Measurements from ENCODE around the gene SLC2A4RG.

Gene SLC2A4RG

DNA sequence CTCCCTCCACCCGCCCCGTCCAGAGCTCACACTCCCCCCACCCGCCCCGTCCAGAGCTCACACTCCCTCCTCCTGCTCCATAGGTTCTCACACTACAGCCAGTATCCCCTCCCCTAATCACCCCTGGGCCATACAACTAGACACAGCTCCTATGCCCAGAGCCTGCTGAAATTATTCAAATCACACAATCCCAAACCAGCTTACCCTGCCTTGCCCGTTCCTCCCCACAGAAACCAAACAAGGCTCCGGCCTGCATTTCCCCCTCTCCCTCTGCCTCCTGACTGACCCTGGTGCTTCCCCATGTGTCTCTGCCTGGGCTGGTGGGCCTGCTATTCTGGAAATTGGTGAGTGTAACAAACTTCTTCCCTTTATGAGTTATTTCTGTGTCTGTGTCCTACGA, 18.6 kb downstream of the SLC2A4RG start:
- H3K4me3 ChIP-seq (ENCODE audit: control insufficient read depth, low read depth, low read length): no peak overlapping the region
- no peak for DNase-seq (ENCODE audit: low read depth)
- TF ChIP-seq, protein P1, sequence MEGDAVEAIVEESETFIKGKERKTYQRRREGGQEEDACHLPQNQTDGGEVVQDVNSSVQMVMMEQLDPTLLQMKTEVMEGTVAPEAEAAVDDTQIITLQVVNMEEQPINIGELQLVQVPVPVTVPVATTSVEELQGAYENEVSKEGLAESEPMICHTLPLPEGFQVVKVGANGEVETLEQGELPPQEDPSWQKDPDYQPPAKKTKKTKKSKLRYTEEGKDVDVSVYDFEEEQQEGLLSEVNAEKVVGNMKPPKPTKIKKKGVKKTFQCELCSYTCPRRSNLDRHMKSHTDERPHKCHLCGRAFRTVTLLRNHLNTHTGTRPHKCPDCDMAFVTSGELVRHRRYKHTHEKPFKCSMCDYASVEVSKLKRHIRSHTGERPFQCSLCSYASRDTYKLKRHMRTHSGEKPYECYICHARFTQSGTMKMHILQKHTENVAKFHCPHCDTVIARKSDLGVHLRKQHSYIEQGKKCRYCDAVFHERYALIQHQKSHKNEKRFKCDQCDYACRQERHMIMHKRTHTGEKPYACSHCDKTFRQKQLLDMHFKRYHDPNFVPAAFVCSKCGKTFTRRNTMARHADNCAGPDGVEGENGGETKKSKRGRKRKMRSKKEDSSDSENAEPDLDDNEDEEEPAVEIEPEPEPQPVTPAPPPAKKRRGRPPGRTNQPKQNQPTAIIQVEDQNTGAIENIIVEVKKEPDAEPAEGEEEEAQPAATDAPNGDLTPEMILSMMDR (IDR thresholded peaks at IDR 0.05; ENCODE audit: control insufficient read depth, insufficient read depth, low read depth, low read length, missing control alignments): no peak

DNA sequence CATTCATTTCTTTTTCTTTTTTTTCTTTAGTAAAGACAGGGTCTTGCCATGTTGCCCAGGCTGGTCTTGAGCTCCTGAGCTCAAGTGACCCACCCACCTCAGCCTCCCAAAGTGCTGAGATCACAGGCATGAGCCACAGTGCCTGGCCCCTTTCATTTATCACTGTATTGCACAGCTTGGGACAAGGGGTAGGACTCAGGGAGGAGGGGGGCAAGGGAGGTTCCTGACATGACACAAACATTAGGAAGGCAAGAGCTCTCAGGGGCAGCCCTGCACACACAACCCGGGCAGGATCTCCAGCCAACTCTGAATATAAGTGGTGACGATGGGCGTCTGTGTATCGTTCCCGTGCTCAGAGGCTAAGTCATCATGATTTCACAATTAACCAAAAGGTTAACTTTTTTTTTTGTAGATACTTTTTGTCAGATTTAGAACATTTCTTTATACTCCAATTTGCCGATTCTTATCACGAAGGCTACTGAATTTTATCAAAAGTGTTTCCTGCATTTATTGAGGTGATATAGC, 19.9 kb downstream of the SLC2A4RG start:
- TF ChIP-seq, protein P1 (IDR thresholded peaks at IDR 0.05; ENCODE audit: control insufficient read depth, insufficient read depth, low read depth, low read length, missing control alignments): no peak
- no peak overlapping the region for H3K4me3 ChIP-seq (ENCODE audit: control insufficient read depth, low read depth, low read length)
- DNase-seq (ENCODE audit: low read depth): no peak

- TF ChIP-seq, protein P1 (IDR thresholded peaks at IDR 0.05; ENCODE audit: control insufficient read depth, insufficient read depth, low read depth, low read length, missing control alignments): no peak
- H3K4me3 ChIP-seq (ENCODE audit: control insufficient read depth, low read depth, low read length): no peak overlapping the region
- DNase-seq (ENCODE audit: low read depth): no peak
Measured at GRCh38 chr20:63765082-63765873, 25.7 kb downstream of the SLC2A4RG start.

GRCh38 chr20:63765902-63766301, 26.3 kb downstream of the SLC2A4RG start:
- H3K4me3 ChIP-seq (ENCODE audit: control insufficient read depth, low read depth, low read length): no peak overlapping the region
- no peak for DNase-seq (ENCODE audit: low read depth)
- TF ChIP-seq, protein P1 (IDR thresholded peaks at IDR 0.05; ENCODE audit: control insufficient read depth, insufficient read depth, low read depth, low read length, missing control alignments): no peak

GRCh38 chr20:63766695-63767426, 27.3 kb downstream of the SLC2A4RG start:
- TF ChIP-seq, protein P1 (IDR thresholded peaks at IDR 0.05; ENCODE audit: control insufficient read depth, insufficient read depth, low read depth, low read length, missing control alignments): no peak
- DNase-seq (ENCODE audit: low read depth): no peak

DNA sequence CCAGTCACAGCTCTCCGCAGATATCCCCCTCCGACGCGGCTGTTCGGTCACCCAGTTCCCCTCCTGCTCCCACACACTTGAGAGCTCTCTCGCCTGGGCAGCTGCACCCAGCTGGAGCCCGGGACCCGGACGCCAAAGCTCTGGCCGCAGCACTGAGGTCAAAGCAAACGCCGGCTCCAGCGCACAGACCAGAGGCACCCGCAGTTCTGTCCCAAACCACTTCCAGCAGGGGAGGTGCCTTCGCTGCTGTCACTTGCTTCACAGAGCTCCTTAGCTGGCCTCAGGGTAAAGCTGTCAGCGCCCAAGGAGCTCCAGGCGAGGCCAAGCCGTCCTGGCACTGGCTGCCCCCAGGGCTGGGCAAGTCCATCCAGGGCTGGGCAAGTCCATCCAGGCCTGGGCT, 27.9 kb downstream of the SLC2A4RG start:
- DNase-seq (ENCODE audit: low read depth): no peak
- no peak overlapping the region for H3K4me3 ChIP-seq (ENCODE audit: control insufficient read depth, low read depth, low read length)
- TF ChIP-seq, protein P1 (IDR thresholded peaks at IDR 0.05; ENCODE audit: control insufficient read depth, insufficient read depth, low read depth, low read length, missing control alignments): no peak

More at GRCh38 chr20:63766695-63767426, 27.3 kb downstream of the SLC2A4RG start:
- H3K4me3 ChIP-seq (ENCODE audit: control insufficient read depth, low read depth, low read length): no peak overlapping the region
